ENCODE results near the gene OSTN.

GRCh38 chr3:191283400-191283799 is 84.4 kb downstream of the OSTN start:
- no peak for TF ChIP-seq RAD21 (conservative IDR thresholded peaks at IDR 0.05)
- TF ChIP-seq TAF1 (IDR thresholded peaks at IDR 0.05; ENCODE audit: low read depth) = no peak
- no peak for TF ChIP-seq CTCF (IDR thresholded peaks at IDR 0.05; ENCODE audit: poor library complexity, severe bottlenecking)
- TF ChIP-seq SMC3 (conservative IDR thresholded peaks at IDR 0.05; ENCODE audit: poor library complexity) = no peak
- no peak for TF ChIP-seq EZH2 (IDR thresholded peaks at IDR 0.05; ENCODE audit: borderline replicate concordance, insufficient read depth, low read length, poor library complexity, severe bottlenecking)
- TF ChIP-seq EP300 (conservative IDR thresholded peaks at IDR 0.05; ENCODE audit: poor library complexity, severe bottlenecking) = no peak
- no peak for TF ChIP-seq POLR2AphosphoS5 (IDR thresholded peaks at IDR 0.05)
- no peak for TF ChIP-seq REST (IDR thresholded peaks at IDR 0.05; ENCODE audit: borderline replicate concordance)
- TF ChIP-seq MXI1 (conservative IDR thresholded peaks at IDR 0.05; ENCODE audit: poor library complexity, severe bottlenecking) = no peak

All from neural cell (in vitro differentiated cells).